C1 segment of cervical spinal cord (tissue), 14 donors: ENCODE data around the gene KRT27.

Experiments used
- DNase-seq, 14 donors: peaks; one replicate each; lab custom pipeline; 2025; lab: John Stamatoyannopoulos, UW

KRT27 gene

GRCh38 chr17:40810494-40810893, 28.1 kb upstream of the KRT27 start:
- DNase-seq = no peak

GRCh38 chr17:40809721-40810421, 27.5 kb upstream of the KRT27 start:
- no peak for DNase-seq

DNA sequence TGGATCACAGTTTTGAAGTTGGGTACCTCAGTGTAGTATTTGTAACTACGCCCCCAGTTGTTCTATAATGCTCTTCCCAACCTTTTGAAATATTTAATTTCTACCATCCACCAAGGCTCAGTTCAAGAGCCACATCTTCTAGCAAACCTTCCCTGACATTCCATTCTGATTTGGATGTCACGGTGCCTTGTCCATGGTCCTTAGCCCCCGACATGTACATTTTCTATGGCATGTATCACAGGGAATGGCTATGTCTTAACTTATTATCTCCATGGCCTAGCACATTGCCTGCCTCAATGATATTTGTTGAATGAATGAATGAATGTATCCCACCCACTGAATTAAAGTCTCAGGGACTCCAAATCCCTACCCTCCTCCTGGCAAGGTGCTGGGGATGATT, 23.8 kb upstream of the KRT27 start:
- DNase-seq = no peak

GRCh38 chr17:40803617-40804082, 21.3 kb upstream of the KRT27 start:
- peak in 9 of 14 donors; percentile 5 to 30 (median 13) for DNase-seq

- DNase-seq = no peak
These were observed 18.8 kb upstream of the KRT27 start for GRCh38 chr17:40801157-40801556.

DNA sequence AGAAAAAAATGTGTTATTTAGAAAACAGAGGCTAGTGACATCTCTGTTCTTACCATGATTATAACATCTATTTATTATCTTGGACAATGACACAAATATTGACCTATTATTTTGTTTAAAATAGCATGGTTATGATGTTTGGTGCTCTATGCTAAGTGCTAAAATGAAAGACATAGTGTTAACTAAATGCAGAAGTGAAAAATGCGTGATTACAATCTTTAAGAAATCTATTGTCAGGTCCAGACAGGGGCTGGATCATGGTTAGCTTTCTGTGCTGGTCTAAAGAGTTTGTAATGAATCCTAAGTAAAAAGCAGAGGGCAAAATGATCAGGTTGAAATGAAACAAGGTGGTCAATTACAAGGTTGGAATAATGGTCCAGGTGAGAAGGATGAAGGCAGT, 18.0 kb upstream of the KRT27 start:
- DNase-seq = no peak

DNA sequence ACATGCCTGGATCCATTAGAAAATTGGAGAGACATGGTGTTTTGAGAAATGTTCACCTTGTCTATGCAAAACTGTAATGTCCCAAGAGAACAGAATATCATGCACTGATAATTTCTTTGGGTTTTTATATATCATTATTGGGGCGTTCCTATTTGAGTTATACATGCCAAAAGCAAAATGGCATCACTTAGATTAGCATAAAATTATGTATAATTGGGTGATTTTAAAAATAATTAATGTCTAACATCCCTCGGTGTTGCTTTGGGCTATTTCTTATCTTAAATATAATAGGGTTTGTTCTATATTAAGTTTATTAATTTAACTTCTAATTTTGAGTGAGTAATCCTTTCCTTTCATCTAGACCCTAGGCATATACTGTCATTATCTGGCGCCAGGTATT, 17.5 kb upstream of the KRT27 start, which contains the start of gene KRT28:
Gene KRT28 (minus strand): TSS at position 101 of the 400 bp plus-strand sequence. CDS start 66 bp downstream, at position 35.
- DNase-seq = no peak

- DNase-seq = no peak
These were observed 14.5 kb upstream of the KRT27 start for GRCh38 chr17:40796846-40797245.

DNA sequence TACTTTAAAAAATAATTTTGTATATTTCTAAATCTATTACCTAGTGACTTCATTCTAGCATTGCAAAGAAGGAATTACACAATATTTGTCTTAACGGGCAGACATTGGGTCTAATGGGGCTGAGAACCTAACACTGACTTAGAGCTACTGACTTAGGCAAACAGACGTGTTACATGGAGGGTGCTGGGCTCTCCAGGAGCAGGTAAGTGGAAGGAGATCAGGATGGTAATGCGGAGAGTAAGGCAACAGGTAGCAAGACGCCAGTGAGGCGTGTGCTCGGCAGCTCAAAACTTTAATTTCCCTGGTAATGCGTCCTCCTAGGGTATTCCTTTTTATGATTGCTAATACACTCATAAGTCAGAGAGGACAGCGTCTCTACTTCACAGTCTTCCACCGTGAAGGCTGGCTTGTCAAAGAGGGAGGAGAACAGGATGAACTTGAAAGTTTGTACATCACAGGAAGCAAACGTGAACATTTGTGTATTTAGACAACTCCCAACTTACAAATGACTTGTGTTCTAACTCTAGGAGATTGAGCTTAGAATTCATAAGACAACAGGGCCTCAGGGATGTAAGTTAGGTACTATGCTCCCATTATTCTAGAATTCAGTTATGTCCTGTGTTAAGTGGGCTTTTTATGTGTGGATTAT, 12.8 kb upstream of the KRT27 start:
- no peak for DNase-seq

- DNase-seq = no peak
These were observed 12.1 kb upstream of the KRT27 start for GRCh38 chr17:40794466-40794865.

DNA sequence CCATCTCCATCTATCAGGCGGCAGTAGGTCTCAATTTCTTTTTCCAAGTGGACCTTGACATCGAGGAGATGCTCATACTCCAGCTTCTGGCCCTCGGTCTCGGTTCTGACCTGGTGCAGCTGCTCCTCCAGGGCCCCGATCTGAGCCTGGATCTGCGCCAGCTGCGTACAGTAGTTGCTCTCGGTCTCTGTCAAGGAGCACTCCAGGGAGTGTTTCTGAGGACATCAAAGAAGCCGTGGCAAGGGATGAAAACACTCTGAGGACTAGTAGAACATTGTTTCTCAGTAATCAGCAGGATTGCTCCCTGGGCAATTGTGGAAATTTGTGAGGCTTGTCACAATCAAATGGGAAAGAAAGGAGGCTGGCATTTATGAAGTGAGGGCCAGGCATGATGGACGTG, 11.5 kb upstream of the KRT27 start:
- no peak for DNase-seq

GRCh38 chr17:40791787-40792436, 9.6 kb upstream of the KRT27 start:
- DNase-seq = peak in 1 of 14 donors; percentile 11

GRCh38 chr17:40791111-40791510, 8.8 kb upstream of the KRT27 start:
- DNase-seq = no peak

DNA sequence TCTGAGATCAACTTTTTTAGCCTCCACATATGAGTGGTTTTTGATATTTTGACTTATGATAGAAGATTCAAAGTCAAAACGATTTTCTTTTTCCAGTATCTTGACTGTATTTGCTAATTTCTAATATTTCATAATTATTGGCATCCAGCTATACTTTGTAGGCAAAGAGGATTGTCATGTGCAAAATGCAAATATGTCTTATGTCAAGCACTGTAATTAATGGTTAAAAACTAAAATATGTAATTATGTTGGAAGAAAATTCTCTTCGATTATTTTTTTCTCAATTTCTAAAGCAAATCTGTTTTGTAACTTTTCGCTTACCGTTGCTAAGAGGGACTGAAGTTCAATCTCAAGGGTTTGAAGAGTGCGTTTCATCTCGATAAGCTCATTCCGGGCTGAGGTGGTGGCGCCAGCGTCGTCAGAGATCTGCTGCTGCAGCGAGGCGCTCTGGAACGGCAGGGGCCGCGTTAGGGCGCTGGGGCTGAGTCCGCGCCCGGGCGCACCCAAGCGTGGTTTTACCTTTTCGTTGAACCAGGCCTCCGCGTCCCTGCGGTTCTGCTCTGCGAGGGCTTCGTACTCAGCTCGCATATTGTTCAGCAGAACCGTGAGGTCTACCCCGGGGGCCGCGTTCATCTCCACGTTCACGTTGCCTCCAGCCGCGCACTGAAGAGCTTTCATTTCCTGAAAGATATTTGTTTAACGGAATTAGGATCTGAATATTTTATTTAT, 3.0 kb downstream of the KRT27 start:
- no peak for DNase-seq

GRCh38 chr17:40778461-40778860, 3.9 kb downstream of the KRT27 start:
- DNase-seq = no peak

- DNase-seq = no peak
These were observed 4.4 kb downstream of the KRT27 start for GRCh38 chr17:40777971-40778370.

GRCh38 chr17:40777459-40777858, 4.9 kb downstream of the KRT27 start:
- no peak for DNase-seq

DNA sequence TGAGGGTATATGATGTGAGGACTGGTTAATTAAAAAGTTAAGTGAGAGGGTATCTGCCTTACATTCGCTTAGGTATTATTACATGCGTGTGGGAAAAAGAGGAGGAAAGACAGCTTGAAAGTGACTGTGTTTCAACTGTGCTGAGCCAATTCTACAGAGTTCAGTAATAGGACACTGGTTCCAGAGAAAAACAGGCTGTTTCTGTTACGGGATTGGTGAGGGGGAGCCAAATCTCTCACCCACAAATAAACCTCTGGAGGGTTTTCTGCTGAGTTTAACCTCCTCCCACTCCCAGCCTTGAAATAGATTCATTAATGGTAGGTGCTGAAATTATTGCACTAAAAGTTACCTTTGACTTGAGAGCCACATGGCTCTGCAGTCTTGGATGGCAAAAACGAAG, 6.4 kb downstream of the KRT27 start:
- DNase-seq = no peak

DNA sequence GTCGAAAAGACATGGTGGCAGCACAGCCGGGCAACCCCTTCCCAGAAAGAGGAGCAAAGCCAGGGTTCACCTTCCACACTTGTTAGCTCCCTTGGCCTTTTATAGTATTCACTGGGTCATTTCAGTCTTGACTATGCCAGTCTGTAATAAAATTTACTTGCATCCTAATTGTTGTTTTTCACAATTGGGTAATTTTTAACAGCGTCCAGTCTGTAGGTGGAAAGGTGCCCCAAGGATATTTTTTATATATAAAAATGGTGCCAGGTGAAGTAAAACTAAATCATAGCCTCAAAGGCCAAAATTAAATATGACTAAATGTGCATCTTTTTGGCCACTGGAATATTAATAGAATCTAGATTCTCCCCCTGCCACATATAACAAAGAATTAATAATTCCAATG, 10.2 kb downstream of the KRT27 start, which contains the start of gene KRT26:
Gene KRT26 (minus strand): TSS at position 101 of the 400 bp plus-strand sequence. CDS start 88 bp downstream, at position 13.
- no peak for DNase-seq

- DNase-seq = no peak
These were observed 16.7 kb downstream of the KRT27 start for GRCh38 chr17:40765657-40766056.

- no peak for DNase-seq
These were observed 18.6 kb downstream of the KRT27 start for GRCh38 chr17:40763752-40764151.
